GM21360 (cell line): ENCODE results near the gene TAX1BP3.

Source experiments
- ATAC-seq: cut with Tn5 transposase; IDR thresholded peaks from one replicate; pipeline ENCODE4 v1.9.1; 2021; ENCODE audit warnings: mild to moderate bottlenecking, moderate library complexity; ENCODE audit not compliant: unreplicated experiment

The TAX1BP3 gene

GRCh38 chr17:3659541-3660111, 8.8 kb downstream of the TAX1BP3 start:
- ATAC-seq = no peak

GRCh38 chr17:3658784-3659449, 9.5 kb downstream of the TAX1BP3 start:
- ATAC-seq = no peak

- no peak for ATAC-seq
Observed at GRCh38 chr17:3657874-3658783, 10.2 kb downstream of the TAX1BP3 start.

GRCh38 chr17:3657588-3657869, 10.8 kb downstream of the TAX1BP3 start:
- no peak for ATAC-seq

GRCh38 chr17:3656755-3657587, 11.4 kb downstream of the TAX1BP3 start:
- no peak for ATAC-seq

GRCh38 chr17:3656353-3656752, 12.0 kb downstream of the TAX1BP3 start:
- ATAC-seq = no peak

GRCh38 chr17:3655766-3656165, 12.6 kb downstream of the TAX1BP3 start:
- no peak for ATAC-seq

GRCh38 chr17:3647769-3648555, 20.4 kb downstream of the TAX1BP3 start:
- no peak for ATAC-seq

GRCh38 chr17:3647251-3647650, 21.1 kb downstream of the TAX1BP3 start:
- ATAC-seq = no peak

GRCh38 chr17:3645310-3645709, 23.1 kb downstream of the TAX1BP3 start:
- no peak for ATAC-seq

- ATAC-seq = no peak
Observed at GRCh38 chr17:3643889-3644349, 24.5 kb downstream of the TAX1BP3 start.

- ATAC-seq = no peak
Observed at GRCh38 chr17:3641717-3642486, 26.5 kb downstream of the TAX1BP3 start.

- no peak for ATAC-seq
Observed at GRCh38 chr17:3641014-3641413, 27.4 kb downstream of the TAX1BP3 start.

GRCh38 chr17:3639981-3640596, 28.3 kb downstream of the TAX1BP3 start:
- ATAC-seq = no peak

- ATAC-seq = peak; percentile 9
Observed at GRCh38 chr17:3636908-3637373, 31.4 kb downstream of the TAX1BP3 start.

- ATAC-seq = peak; percentile 88
Observed at GRCh38 chr17:3636154-3636907, 32.0 kb downstream of the TAX1BP3 start, which contains the start of the genes CTNS and SHPK. Gene CTNS, plus strand, starts transcription at chr17:3636760. Its CDS starts 3,447 bp downstream, at chr17:3640207. Gene SHPK, minus strand, starts transcription at chr17:3636250. Its CDS starts 31 bp downstream, at chr17:3636219.

GRCh38 chr17:3635474-3636153, 32.8 kb downstream of the TAX1BP3 start:
- ATAC-seq = peak; percentile 27
